Psoas muscle (tissue), 8 donors: ENCODE results near the gene NRCAM. TPM values are rescaled to one million over a fixed set of nuclear protein-coding genes. Genes with fewer than 3 reads are reported as not detected.
"Not testable (repeated sequence)": the region's sequence is repeated elsewhere in the genome, so short reads cannot be mapped to it uniquely, and the experiment has no call there.

ENCODE experiments used
- ATAC-seq, 4 donors: fragments of 200-7000 bp; cut with Tn5 transposase; one replicate each; pipeline ENCODE4 v1.9.1; 2020; ENCODE audit warnings: moderate library complexity in 3 of 4, mild to moderate bottlenecking in 2 of 4
- DNase-seq, 2 donors: peaks; one replicate each; pipeline ENCODE4 v3.0.0-alpha.2; 2020
- H3K27ac ChIP-seq: fragments of 200-600 bp; one replicate; pipeline ENCODE4 v1.8.0; 2022
- H3K27me3 ChIP-seq, 3 donors: fragments of 200-600 bp in 1 of 3; one replicate each; pipeline versions ENCODE4 v1.6.1 to v1.8.0; 2013 to 2022; ENCODE audit warnings: low read length in 2 of 3, mild to moderate bottlenecking in 2 of 3, moderate library complexity in 1 of 3; ENCODE audit not compliant: insufficient read depth in 3 of 3
- H3K36me3 ChIP-seq, 2 donors: fragments of 200-600 bp in 1 of 2; one replicate each; pipeline versions ENCODE4 v1.6.1 to v1.8.0; 2013 to 2022; ENCODE audit warnings: low read depth in 1 of 2, mild to moderate bottlenecking in 1 of 2, moderate library complexity in 1 of 2; ENCODE audit not compliant: insufficient read depth in 1 of 2
- H3K4me1 ChIP-seq: fragments of 200-600 bp; one replicate; pipeline ENCODE4 v1.8.0; 2022
- H3K4me3 ChIP-seq: fragments of 200-600 bp; one replicate; pipeline ENCODE4 v1.8.0; 2022; ENCODE audit warnings: mild to moderate bottlenecking
- H3K9me3 ChIP-seq: fragments of 200-600 bp; one replicate; pipeline ENCODE4 v1.8.0; 2022
- WGBS, 3 donors: extraction: QIAGEN DNeasy Blood & Tissue Kit; methylation state at CpG; one replicate each; pipeline versions ENCODE4 v1.1.6 to v1.1.7; 2013; 5-methylcytosine and 5-hydroxymethylcytosine counted together
- intact Hi-C, 2 donors: fragments of 100-400 bp; cut with DNase I; formaldehyde crosslinking; loops; one replicate each; pipeline versions ENCODE4 v1.11.0 to v1.14.2; 2022
- polyA plus RNA-seq, 3 donors: library from polyadenylated mRNA; stranded (reverse); fragments of 200-250 nt; gene quantifications; one replicate each; pipeline ENCODE4 v1.2.3, GENCODE V29; 2013
- total RNA-seq, 4 donors: library from RNA; stranded (reverse); fragmentation: NEBNext Ultra II Directional in 2 of 4; extraction: Animal tissue kit (Norgen Biotek cat#: 25700) in 2 of 4; gene quantifications; one replicate each; pipeline versions ENCODE4 v1.2.1 to v1.2.4, GENCODE V29; 2021 to 2023
- TF ChIP-seq, protein P1 (sequence below): fragments of 200-600 bp; IDR thresholded peaks from one replicate; pipeline ENCODE4 v1.8.0; 2022; ENCODE audit warnings: antibody characterized with exemption
- donor health status: healthy with polysubstance abuse.
- donor health status: DM: no; HTN: no; CAD: no; lungs with moderate emphysema.
- donor health status: Bipolar disorder and iron deficiency.
- donor health status: healthy.
- donor health status: DM: yes; HTN: yes; CAD: no.
- donor health status: DM: no; HTN: no; CAD: no.
- donor health status: DM: no; HTN: no; CAD: no.
- donor health status: DM: yes; HTN: yes; CAD: no.

NRCAM gene
- total and polyA plus RNA-seq, 7 donors: 0.06 to 1.8 (median 0.55) TPM

DNA sequence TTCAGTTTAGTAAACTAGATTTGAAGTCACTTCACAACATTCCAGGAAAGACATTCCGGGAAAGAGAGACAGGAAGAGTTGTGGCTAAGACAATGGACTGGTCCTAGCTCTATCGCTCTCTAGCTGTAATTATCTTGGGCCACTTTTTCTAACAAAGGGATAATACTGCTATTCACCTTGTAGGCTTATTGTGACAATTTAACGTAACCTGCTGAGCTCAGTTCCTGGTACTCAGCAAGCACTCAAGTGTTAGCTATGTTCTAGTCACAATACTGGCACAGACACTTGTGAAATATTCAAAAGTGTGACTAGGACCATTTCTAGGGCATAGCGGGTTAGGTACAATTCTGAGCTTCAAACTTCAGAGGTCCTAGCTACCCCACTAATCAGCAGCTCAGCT lies 12.0 kb upstream of the NRCAM start:
- no peaks in the 10 kb centered on the region for H3K9me3 ChIP-seq
- intact Hi-C loops: loop anchor here in 1 of 2 donors (10.0 kb wide), 1 partner anchor 293 kb away; no protein-coding TSS in a partner anchor

DNA sequence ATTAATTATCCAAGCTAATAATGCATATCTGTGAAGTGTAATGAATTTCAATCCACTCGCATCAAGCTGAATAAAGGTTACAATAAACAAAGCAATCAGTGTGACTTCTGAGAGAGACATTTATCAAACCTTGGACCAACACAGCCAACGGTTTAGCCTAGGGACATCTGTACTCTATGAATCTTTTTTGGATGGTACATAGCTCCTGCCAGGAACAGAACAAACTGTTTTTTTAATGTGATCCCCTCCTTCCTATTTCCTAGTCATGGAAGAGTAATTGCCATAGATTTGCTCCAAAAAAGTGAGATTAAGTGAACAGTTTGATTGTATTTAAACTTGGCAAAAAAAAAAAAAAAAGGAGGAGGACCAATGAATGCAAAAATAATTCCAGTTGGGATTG lies 11.2 kb upstream of the NRCAM start:
- H3K4me1 ChIP-seq: no peaks in the 10 kb centered on the region
- intact Hi-C loops: loop anchor here in 1 of 2 donors (10.0 kb wide), 1 partner anchor 293 kb away; no protein-coding TSS in a partner anchor

More for the DNA sequence above, 12.0 kb upstream of the NRCAM start:
- no peaks in the 10 kb centered on the region for H3K27me3 ChIP-seq
- peaks cover 0 to 25% of the 10 kb centered on the region in 2 donors for H3K36me3 ChIP-seq
- DNase-seq (no peak), ATAC-seq (peak in 2 of 4 donors; percentile 23 to 54)
- no peak overlapping the region for H3K27ac ChIP-seq
- H3K4me3 ChIP-seq: no peak overlapping the region
- no peaks in the 10 kb centered on the region for H3K4me1 ChIP-seq
- TF ChIP-seq, protein P1, sequence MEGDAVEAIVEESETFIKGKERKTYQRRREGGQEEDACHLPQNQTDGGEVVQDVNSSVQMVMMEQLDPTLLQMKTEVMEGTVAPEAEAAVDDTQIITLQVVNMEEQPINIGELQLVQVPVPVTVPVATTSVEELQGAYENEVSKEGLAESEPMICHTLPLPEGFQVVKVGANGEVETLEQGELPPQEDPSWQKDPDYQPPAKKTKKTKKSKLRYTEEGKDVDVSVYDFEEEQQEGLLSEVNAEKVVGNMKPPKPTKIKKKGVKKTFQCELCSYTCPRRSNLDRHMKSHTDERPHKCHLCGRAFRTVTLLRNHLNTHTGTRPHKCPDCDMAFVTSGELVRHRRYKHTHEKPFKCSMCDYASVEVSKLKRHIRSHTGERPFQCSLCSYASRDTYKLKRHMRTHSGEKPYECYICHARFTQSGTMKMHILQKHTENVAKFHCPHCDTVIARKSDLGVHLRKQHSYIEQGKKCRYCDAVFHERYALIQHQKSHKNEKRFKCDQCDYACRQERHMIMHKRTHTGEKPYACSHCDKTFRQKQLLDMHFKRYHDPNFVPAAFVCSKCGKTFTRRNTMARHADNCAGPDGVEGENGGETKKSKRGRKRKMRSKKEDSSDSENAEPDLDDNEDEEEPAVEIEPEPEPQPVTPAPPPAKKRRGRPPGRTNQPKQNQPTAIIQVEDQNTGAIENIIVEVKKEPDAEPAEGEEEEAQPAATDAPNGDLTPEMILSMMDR: no peak
- 65 to 68% (median 67%) methylated on average over 4 of the region's 4 CpGs for WGBS, 3 donors

DNA sequence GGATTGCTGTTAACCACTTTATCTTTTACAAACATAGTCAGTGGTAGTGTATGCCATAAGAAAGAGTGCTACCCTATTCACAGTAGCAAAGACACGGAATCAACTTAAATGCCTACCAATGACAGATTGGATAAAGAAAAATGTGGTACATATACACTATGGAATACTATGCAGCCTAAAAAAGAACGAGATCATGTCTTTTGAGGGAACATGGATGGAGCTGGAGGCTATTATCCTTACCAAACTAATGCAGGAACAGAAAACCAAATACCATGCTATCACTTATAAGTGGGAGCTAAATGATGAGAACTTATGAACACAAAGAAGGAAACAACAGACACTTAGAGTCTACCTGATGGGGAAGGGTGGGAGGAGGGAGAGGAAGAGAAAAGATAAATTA lies 10.1 kb upstream of the NRCAM start:
- not testable (repeated sequence) for DNase-seq, ATAC-seq, H3K27ac ChIP-seq, H3K4me1 ChIP-seq, H3K4me3 ChIP-seq, H3K9me3 ChIP-seq, H3K36me3 ChIP-seq, H3K27me3 ChIP-seq
- 68 to 91% (median 70%) methylated on average over 2 of the region's 2 CpGs for WGBS, 3 donors
- intact Hi-C loops: loop anchor here in 1 of 2 donors (10.0 kb wide), 1 partner anchor 292 kb away; no protein-coding TSS in a partner anchor

More for the DNA sequence above, 11.2 kb upstream of the NRCAM start:
- 26 to 36% (median 31%) methylated on average over 2 of the region's 2 CpGs for WGBS, 3 donors
- no peaks in the 10 kb centered on the region for H3K27me3 ChIP-seq
- DNase-seq (no peak), ATAC-seq (peak in 1 of 4 donors; percentile 46)
- H3K4me3 ChIP-seq: no peak overlapping the region
- TF ChIP-seq, protein P1: no peak
- H3K36me3 ChIP-seq: peaks cover 0 to 16% of the 10 kb centered on the region in 2 donors
- H3K27ac ChIP-seq: no peak overlapping the region
- H3K9me3 ChIP-seq: no peaks in the 10 kb centered on the region

DNA sequence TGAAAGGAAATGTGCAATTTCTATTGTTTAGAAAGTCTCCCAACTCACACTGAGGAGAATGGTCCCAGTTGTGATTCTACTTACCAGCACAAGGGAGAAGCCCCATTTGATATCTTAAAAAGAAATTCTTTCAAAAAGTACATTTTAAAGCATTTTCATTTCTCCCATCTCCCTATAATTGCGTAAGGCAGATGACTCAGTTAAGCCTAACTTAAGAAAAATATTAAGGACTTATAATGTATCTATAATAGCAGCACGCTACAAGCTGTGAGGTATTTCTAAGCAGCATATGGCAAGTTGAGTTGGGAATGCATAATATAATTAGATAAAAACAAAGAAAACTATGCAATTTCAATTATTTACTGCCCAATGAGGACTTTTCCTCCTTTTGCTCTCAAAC lies 8.5 kb upstream of the NRCAM start:
- WGBS, 3 donors: 93 to 96% (median 95%) methylated on average over 2 of the region's 2 CpGs
- Histone ChIP-seq H3K36me3 (no peaks in the 10 kb centered on the region), H3K27me3 (peaks cover 0 to 6% (median 0%) of the 10 kb centered on the region in 3 donors), H3K4me3 (no peak overlapping the region), H3K27ac (no peak overlapping the region), H3K4me1 (no peaks in the 10 kb centered on the region), H3K9me3 (no peaks in the 10 kb centered on the region)
- TF ChIP-seq, protein P1: no peak
- intact Hi-C loops: loop anchor here in 1 of 2 donors (10.0 kb wide), 1 partner anchor 290 kb away; no protein-coding TSS in a partner anchor
- no peak for ATAC-seq
- DNase-seq: no peak

DNA sequence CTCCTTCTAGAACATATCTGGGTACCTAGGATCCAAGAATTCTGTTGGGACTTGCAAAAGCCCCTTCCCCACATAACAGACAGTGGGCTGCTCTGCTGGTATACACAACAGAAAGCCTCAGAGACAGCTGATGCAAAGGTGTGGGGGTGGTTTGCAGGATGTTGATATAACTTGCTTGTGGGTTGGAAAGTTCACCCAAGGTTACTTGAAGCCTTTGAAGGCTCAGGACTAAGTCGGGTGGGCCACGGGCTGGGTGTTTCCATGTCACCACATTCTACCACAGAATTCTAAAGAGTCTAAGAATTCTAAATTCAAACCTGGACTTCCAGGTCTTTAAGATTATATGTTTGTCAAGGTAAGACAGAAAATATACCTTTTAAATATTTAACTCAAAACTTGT lies 7.4 kb upstream of the NRCAM start:
- Histone ChIP-seq H3K4me1 (no peaks in the 10 kb centered on the region), H3K4me3 (no peak overlapping the region), H3K27me3 (peaks cover 0 to 15% (median 0%) of the 10 kb centered on the region in 3 donors), H3K27ac (no peak overlapping the region), H3K9me3 (no peaks in the 10 kb centered on the region), H3K36me3 (no peaks in the 10 kb centered on the region)
- intact Hi-C loops: loop anchor here in 1 of 2 donors (10.0 kb wide), 1 partner anchor 289 kb away; no protein-coding TSS in a partner anchor
- no peak for ATAC-seq
- WGBS, 3 donors: 59 to 71% (median 65%) methylated on average over 2 of the region's 2 CpGs
- TF ChIP-seq, protein P1: no peak
- no peak for DNase-seq
